Measurements from ENCODE around the gene EEF2.

The EEF2 gene

DNA sequence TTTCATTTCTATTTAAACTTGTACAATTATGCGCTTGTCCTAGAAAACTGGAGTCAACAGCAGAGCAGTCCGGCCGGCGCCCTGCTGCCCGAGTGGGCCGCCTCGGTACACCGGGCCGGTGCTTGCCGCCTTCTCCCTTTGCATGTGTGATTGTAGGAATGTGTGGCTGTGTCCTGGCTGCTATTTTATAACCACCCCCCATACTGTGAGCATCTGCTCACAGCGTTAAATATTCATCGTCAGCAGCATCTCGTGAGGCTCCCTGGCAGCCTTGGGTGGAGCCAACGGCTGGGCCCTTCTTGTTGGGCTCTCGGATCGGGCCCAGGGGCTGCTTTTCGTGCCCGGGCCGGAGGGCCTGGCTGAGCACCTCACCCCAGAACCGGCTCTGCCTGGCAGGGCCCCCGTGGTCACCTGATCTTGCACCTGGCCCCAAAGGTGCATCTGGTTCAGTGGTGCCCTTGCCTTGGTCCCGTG, 32.9 kb upstream of the EEF2 start:
- TF ChIP-seq, protein P1, sequence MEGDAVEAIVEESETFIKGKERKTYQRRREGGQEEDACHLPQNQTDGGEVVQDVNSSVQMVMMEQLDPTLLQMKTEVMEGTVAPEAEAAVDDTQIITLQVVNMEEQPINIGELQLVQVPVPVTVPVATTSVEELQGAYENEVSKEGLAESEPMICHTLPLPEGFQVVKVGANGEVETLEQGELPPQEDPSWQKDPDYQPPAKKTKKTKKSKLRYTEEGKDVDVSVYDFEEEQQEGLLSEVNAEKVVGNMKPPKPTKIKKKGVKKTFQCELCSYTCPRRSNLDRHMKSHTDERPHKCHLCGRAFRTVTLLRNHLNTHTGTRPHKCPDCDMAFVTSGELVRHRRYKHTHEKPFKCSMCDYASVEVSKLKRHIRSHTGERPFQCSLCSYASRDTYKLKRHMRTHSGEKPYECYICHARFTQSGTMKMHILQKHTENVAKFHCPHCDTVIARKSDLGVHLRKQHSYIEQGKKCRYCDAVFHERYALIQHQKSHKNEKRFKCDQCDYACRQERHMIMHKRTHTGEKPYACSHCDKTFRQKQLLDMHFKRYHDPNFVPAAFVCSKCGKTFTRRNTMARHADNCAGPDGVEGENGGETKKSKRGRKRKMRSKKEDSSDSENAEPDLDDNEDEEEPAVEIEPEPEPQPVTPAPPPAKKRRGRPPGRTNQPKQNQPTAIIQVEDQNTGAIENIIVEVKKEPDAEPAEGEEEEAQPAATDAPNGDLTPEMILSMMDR (IDR thresholded peaks at IDR 0.05), result no peak

DNA sequence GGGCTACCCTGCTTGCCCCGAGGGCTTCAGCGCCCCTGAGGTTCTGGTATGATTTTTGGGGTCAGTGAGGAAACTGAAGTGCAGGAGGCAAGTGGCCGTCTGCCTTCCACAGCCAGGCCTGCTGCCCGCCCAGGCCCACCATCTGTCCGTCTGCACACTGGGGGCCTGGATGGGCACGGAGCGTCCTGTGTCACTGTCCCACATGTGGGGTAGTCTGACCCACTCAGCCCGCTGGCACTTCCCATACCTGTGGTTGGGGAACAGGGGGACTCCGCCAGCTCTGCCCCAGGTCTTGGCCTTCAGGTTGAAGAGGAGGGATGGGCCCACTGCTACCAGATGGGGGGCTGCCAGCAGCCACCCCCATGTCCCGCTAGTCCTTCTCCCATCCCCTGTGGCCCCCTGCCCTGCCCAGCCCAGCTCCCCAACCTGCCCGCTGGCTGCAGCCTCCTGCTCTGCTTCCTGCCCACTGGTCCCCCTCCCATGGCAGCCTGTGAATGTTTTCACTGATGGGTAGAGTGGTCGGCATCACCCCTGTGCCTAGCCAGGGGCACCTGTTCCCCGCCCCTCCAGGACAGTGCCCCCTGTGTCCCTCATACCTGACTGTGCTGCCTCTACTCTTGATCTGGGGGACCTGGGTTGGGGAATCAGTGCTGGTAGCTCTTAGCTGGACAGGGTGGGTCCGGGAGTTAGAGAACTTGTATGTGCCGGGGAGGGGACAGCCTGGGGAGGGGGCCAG, 31.8 kb upstream of the EEF2 start:
- TF ChIP-seq, protein P1 (IDR thresholded peaks at IDR 0.05), result no peak

DNA sequence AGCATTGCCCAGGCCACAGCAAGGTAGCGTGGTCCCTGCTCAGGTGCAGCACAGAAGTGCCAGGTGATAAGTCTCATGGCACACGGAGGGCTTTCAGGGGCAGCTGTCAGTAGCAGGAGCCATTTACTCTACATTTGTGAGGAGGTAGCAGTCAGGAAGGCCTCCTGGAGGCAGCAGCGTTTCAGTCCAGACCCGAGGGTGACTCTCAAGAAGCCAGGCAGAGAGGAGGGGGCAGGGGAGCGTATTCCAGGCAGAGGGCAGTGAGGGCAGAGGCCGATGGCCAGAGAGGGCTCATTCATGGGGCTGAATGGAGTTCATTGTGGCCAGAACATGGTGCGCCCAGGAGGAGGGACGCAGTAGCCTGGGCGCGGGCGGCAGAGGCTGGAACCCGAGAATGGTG, 31.2 kb upstream of the EEF2 start:
- TF ChIP-seq, protein P1 (IDR thresholded peaks at IDR 0.05), result no peak

DNA sequence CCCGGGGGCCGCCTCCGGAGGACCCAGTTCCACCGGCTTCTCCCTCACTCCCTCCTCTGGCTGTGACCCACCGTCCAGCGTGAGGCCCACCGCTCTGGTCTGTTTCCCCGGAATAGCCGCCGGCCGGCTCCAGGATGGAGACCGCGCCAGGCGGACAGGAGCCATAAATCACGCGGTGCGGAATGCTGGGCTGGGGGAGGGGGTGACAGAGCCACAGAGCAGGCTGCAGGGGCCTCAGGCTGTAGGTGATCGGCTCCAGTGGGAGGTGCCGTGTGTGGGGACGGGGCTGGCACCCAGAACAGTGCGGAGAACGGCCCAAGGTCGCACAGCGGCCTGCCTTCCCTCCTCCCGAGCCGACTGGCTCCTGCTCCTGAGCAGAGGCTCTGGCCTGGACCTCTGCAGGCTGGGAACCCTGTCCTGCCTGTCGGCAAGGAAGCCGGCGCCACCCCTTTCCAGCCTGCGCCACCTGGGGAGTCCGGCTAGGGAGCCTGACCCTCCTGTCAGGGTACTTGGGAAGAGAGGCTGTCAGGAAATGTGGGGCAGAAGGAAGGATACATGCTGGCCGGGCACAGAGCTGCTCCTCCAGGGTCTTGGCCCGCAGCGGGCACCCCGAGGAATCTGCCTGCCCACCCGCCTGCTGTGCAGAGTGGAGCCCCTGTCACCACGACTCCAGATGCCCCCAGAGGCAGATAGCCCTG, 30.6 kb upstream of the EEF2 start:
- TF ChIP-seq, protein P1 (IDR thresholded peaks at IDR 0.05), result no peak

DNA sequence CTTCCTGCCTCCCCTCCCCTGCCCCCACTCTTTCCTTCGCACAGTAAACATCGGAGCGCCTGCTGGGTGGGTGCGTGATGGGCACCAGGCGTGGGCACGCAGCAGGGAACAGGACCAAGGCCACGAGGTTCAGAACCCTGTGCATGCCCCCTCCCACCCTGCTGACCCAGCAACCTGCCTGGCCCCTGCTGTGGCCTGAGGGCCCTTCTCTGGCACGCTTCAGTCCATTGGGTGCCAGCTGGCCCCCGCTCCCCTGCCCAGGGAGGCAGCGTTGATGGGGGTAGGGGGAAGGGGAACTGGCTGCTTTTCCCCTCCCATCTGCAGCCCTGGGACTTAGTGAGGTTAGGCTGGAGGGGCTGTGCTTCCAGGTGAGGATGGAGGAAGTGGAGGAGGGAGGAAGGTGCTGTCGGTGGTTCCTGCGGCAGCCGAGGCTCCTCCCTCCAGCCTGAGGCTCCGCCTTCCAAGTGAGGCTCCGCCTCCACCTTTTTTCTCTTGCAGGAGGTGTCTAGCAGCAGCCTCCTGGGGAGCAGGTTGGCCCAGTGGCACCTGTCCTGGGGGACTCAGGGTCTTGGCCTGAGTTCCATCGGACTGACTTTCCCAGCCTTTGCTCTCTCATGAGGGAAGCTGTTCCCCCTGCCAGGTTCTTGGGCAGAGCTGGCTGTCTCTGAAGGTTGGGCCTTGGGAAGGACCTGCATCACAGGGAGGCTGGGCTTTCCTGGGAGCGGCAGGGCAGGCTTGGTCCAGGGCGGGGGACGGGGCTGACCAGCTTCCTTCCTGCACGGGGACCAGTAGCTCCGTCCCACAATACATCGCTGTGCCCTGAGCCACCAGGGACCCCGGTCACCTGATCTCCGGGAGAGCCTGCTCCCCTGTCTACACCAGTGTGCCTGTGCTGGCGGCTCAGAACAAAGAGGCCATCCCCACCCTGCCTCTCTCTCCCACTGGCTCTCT, 29.6 kb upstream of the EEF2 start:
- TF ChIP-seq, protein P1 (IDR thresholded peaks at IDR 0.05), result no peak

DNA sequence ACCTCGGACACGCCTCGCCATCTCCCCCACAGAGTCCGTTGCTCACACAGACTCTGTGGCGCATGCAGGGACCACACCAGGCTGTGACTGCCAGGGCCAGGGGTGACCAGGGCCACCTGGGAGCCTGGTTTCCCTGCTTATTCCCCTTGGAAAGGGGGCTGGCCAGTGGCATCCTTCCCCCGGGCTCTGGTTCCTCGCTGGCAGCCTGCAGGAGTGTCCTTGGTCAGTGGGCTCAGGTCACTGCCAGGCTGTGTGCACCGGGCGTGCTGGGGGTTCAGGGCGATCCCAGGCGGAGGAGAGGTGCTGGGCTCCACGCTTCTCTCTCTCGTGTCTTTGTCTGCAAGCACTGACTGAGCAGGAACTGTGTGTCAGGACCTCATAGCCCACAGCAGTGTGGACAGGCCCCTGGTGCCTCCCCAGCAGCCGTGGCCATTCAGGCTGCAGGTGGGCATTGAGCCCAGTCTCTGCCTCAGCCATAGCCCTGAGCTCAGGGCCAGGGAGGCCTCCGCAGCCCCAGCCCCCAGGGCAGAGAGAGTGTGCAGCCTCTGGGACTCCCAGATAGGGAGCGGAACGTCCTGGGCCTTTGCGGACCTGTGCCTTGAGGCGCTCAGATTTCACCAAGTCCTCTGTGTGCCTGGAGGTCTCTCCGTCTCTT, 28.8 kb upstream of the EEF2 start:
- TF ChIP-seq, protein P1 (IDR thresholded peaks at IDR 0.05), result no peak
